Measurements from ENCODE around the gene DDX10.

Gene DDX10

DNA sequence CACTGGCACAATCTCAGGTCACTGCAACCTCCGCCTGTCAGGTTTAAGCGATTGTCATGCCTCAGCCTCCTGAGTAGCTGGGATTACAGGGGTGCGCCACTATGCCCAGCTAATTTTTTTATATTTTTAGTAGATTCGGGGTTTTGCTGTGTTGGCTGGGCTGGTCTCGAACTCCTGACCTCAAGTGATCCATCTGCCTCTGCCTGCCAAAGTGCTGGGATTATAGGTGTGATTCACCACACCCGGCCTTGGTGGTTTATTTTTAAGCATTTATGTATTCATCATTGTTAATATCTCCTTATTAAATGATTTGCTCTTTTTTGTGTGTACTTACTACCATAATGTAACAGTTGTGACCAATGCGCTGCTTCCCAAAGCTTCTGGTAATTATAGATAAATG lies 171.7 kb downstream of the DDX10 start:
- DNase-seq, result no peak

DNA sequence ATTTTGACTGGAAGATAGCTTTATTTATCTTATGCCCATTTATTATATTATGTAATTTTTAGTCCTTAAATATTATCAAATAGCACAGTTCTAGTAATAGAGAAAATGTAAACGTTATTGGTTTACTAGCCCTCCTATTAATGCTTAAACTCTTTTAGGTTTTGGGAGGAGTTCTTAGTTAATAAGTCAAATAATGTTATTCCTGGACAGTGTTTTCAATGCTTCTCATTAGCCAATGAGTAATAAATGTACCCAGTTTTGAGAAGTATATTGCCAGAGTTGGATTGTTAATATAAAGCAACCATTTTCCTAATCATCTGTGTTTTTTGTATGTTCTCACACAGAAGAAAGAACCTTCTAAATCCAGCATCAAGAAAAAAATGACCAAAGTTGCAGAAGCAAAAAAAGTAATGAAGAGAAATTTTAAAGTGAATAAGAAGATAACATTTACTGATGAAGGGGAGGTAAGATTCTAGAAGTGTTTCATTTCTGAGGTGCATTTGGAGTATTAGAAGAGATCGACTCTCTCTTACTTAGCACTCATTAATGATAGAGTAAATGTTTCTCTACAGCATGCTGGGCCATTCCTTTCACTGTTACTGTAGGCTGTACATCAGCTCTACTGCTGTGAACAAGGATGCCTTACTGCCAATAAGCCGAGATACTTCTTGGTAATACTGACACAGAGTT lies 173.4 kb downstream of the DDX10 start:
- DNase-seq, result no peak

DNA sequence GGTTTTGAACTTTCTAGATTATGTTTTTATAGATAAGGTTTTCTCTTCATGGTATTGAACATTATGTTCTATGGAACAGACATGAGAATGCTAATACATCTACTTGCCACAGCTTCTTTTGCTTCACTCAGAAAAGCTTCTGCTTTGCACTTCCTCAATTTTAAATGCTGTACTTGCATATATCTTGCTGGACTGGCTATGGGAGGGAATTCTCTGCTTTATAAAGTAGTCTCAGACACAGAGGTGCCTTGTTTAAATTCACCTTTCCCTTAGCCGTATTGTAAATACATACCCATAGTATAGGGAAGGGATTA lies 173.9 kb downstream of the DDX10 start:
- no peak for DNase-seq

DNA sequence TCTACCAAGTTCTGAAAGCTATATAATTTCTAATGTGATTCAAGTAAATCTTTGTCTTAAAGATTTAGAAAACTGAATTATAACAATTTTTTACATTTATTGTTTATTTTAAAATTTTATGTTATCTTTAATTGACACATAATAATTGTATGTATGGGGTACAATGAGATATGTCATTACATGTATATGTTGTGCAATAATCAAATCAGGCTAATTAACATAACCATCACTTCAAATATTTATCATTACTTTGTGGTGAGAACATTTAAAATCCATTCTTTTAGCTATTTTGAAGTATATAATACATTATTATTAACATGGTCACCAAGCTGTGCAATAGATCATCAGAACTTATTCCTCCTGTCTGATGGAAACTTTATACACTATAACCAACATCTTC lies 181.1 kb downstream of the DDX10 start:
- no peak for DNase-seq

DNA sequence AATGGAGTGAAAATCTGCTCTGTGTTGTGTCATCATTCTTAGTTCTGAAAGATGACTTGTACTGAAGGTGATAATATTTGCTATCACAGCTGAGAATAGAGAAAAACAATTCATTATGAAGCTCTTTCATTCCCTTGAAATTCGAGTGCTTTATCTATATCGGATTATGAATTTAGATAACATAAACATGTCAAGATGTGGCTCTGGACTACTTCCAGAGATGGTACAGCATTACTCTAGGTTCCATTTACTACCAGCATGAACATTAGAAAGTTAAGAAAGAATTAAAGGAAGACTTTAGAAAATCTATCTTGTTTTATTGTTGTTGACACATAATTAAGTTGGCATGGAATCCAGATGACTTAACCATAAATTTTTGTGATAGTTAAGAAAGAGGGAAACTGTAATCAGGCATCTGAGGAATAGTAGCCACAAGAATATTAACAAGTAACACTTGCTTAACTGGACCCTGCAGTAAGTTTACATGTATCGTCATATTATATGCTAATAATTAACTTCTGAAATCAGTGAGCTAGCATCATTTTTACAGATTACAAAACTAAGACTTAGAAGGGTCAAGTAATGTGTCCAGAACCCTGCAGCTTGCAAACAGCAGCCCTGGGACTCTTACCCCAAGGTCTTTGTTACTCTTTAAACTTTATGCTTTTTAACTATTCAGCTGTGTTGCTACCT lies 182.6 kb downstream of the DDX10 start:
- DNase-seq, result no peak

DNA sequence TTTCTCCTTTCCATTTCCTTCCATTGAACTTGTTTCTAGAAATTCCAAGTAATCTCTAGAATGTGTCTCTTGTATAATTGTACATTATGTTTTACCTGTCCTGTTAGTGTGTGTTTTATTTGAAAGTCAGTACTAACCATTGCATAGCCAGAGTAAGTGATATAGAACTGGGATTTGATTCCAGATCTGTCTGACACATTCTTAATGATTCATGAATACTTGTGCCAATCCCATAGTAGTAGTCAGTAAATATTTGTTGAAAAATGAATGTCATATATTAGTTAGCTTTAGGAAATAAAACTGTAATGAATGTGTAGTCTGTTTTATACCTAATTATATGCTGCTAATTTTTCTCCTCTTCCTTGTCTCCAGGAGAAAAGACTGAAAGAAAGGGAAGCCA lies 186.9 kb downstream of the DDX10 start:
- no peak for DNase-seq

DNA sequence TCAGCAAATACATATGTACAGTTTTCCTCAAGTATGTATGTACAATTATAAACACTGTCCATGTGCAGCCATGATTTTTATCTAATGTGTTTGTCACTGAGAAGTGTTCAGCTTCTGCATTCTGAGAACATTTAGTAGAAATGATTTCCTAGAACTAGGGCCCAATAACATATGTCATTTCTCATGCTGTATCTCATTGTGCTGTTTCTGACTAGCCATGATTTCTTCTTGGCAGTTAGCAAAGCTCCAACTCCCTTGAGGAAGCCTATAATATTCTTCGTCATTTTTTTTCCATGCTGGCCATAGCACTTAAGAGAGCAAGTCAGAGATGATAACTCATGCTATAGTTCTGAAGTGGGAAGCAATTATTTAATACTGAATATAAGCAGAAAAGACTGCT lies 187.8 kb downstream of the DDX10 start:
- no peak for DNase-seq

DNA sequence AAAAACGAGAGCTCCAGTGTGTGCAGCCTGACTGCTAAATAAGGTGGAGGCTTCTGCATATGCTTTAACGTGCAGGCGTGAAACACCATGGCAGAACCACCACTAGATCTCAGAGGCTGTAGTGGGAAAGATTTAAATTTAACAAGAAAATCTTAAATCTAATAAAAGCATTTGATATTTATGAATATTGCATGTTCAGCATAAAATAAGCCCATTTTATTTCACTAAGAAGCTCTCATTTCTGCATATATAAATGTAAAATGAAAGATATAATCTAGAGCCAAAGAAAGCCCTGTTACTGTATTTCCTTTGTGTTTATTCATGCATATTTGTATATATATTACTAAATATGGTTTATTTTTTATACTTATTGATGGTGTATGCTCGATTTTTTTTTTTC lies 188.3 kb downstream of the DDX10 start:
- DNase-seq, result no peak

DNA sequence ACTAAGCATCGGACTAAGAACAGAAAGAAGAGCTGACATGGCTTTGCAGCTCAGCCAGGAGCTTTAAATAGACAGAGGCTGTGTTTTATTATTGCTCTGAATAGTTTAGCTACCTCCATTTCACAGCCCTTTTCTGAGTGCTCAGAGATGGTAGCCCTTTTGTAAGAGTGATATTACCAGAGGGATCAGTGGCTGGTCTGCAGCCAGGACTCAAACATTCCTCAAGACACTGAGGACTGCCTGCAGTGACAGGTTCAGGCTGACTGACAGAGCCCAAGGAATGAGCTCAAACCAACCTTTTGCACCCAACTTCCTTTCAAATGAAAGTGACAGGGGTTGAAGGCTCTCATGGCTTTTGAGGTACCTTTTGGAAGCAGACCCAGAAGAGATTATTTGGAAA lies 189.0 kb downstream of the DDX10 start:
- DNase-seq, result no peak

DNA sequence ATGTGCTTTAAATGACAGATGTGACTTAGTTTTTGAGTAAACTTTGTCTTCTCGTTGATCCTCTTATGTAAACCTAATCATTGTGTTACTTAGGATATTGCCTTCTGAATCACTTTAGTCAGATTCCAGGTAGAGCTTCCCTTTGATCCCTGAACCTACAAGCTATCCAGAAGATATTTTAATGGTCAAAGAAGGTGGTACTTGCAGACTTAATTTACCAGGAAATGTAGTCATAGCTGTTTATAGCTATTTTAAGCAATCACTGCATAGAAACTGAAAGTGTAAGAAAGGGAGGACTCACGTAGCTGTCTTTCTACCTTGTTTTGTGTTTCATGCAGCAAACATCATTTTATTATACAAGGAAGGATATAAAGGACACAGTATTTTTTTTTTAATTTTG lies 189.5 kb downstream of the DDX10 start:
- DNase-seq, result no peak

DNA sequence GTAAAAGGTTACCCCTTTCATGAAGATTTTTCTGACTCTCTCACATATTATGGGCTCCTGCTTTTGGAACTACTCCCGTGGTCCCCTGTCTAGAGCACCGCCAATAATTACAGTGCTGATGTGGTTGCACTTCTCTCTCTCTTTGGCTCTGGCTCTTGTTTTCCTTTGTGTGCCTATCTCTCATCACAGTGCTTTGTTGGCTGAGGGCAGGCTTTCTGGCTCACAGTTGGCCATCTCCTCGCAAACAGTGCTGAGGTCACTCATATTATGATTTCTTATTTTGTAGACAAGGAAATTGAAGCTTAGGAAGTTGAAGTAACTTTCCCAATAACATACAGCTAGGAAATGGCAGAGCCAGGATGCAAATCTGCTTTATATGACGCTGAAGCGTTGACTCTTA lies 192.5 kb downstream of the DDX10 start:
- no peak for DNase-seq

DNA sequence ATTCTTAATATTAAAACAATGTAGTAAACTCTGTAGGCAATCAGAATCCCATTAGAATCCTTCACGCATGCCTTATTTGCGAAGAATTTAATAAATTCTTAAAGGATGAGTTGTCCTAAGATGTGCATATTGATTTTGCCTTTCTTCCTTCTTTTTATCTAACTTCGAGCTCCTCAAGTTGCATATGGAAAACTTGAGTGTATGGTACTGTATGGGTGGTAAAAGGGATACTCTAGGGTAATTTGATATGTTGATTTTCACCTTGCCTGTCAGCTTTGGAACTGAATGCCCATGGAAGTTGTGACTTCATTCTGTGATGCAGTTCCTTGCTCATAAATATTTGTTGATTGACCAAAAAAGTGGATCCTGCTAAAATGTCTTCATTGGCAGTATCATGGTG lies 193.8 kb downstream of the DDX10 start:
- no peak for DNase-seq

DNA sequence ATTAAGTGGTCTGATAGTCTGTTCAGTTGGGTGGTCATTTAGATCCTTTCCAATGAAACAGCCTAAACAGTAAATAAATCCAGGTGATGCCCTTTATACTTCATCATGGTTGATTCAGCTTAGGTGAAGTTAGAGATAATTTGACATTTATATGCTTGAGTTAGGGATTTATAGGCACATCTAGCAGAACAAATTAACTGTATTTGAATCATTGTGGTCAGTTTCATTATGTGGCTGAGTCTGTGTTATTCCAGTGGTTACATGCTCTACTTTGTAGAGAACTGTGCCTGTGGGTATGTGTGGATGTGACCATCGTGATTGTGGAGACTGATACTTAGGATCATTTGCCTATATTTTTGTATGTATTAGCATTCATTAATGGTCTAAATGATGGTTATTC lies 194.6 kb downstream of the DDX10 start:
- DNase-seq, result no peak

DNA sequence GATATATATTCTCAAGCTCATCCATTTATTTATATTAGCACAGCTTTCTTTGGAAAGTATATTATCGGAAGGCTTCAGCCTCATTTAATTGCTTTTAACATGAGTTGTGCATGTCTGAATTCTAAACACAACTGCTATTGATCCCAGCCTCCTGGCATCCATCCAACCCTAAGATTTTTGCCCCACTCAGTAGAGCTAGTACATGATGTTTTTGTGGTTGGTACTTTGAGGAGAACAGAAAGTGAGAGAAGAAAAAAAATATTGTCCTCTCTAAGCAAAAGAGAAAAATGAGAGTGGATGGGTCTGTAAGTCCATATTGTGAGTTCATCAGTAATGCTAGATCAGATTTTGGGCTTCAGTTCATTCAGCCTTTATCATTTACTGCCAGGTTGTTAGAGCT lies 198.7 kb downstream of the DDX10 start:
- no peak for DNase-seq

DNA sequence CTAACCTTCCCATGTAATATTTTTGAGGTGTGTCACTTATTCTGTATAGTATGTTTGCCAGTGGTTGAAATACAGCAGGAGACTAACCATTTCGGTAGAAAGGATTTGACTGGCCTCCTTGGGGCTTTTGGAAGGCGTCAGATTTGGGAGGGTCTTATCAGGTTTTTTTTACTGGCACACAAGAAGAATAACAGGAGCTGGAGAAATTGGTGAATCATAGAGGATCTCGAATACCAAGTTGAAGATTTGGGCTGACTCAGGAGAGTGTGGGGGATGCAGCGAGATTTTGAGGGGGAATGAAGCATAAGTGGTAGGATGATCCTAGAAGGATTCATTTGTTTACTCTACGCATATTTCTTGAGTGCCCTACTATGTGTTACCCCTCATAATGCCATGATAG lies 200.5 kb downstream of the DDX10 start:
- no peak for DNase-seq

DNA sequence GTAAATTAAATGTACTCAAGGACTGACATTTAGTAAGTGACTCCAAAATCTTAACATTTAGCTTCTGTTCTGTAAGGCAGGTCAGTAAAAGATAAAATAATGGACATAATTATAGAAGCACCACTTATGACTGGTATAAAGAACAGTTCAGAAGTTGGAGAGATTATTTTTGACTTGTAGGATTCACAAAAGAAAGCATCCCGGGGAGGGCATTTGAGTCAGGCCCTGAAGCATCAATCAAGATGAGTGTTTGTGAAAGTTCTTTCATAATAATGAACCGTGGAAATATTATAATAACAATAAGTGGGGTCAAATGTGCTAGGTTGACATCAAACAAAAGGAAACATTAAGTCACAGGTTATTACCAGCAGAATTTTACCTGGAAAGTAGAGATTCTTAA lies 201.9 kb downstream of the DDX10 start:
- no peak for DNase-seq

DNA sequence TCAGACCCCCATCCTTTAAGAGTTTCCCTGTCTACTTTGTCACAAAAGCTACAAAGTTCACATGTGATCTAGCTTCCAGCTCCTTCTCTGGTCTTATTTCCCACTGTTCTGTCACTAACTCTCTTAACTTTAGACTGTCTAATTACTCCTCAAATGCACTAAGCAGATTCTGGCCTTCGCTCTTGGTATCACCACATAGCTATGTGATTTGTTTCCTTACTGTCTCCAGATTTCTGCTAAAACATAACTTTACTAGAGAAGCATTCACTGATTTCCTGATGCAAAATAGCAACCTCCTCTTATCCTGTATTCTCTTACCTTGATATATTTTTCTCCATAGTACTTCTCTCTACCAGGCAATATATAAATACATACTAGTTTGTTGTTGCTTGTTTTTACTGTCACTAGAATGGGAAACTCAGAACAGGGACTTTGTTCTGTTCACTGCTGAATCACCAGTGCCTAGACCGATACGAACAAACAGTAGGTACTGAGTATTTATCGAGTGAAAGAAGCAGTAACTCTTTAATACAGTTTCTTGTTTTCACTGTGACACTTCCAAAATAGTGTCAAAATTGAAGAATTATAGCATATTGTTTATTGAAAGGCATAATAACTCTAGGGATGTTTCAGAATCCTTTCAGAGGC lies 205.6 kb downstream of the DDX10 start:
- no peak for DNase-seq

DNA sequence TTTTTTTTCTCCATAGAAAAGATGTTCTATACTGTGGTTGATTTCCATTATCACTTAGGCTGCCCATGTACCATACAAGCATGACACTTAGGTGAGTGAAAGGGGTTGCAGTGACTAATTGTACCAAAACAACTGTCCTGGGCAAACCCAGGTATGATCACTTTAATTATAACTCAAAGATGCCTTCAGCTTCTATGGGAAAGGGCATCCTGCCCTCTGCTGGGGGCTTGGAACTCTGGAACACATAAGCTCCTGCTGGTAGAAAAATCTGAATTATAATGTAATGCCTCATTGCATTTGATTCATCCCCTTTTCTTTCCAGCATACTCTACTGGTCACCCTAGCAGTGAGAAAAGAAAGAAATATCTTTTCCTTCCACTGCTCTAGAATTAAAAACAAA lies 206.3 kb downstream of the DDX10 start:
- DNase-seq, result peak in 1 of 2 experiments; percentile 4

DNA sequence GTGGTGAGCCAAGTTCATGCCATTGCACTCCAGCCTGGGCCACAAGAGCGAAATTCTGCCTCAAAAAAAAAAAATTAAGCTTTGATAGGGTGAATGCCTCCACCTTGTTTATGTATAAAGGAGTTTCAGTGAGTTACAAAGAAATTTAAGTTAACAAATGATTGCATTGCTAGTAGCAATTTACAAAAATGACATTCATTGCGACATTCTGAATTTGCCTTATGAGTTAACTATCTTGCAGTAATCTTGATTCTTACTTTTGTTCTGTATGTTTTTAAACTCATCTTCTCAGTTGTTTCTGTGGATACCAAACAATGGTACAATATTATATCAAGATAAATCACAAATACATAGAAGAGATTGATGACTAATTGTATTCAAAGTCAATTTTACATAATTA lies 207.0 kb downstream of the DDX10 start:
- DNase-seq, result no peak

DNA sequence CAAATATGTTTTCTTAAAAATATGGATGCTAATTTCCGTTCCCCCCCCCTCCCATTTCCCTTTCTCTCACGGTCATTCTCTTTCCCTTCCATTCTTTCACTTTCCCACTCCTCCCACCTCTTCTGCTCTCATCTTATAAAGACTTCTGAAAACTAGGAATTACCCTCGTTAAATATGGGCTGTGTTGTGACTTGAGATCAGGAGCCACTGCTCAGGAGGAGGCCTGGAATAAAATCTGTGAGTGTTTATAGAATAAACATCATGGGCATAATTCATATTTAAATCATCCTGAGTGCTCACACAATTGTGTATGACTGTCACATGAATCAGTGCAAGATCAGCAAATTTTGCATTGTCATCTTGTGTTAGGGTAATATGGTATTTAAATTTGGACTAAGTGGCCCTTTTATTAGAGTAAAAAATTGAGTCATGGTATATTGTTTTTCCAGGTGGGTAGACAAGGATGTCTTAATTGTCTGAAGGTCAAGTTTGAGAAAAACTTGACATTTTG lies 208.0 kb downstream of the DDX10 start:
- DNase-seq, result no peak

DNA sequence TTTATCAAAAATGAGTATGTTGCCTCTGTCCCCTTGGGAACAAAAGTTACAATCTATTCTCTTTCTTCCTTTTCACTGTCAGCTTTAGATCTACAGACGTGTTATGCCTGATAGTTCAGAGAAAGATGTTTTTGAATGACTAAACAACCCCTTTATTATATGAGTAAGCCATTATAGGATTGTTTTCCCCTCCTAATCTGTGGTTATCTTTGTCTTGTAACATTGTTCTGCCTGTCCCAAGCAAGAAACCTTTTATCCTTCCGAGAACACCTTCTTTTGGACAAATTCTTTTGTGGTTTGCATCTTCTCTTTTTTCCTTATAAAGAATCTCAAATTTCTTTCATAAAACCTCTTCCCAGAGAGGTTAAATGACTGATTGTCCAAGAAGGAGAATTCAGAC lies 208.4 kb downstream of the DDX10 start:
- DNase-seq, result no peak

DNA sequence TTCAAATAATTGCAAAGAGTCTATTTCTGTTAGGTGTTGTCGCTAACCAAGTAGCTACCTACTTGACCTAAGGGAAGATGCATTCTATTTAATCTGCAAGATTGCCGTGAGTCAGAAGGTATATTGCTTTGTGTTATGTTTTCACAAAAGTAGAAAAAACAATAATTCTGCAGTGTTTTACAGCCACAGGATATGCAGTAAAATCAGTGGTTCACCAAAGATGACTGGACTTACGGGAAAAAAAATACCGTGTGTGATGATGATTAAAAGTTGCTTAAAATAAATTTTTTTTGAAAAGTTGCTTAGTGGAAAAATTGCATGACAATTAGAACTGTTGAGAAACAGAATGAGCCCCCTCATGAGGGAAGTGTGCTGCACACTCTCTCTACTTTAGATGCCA lies 209.1 kb downstream of the DDX10 start:
- no peak for DNase-seq

DNA sequence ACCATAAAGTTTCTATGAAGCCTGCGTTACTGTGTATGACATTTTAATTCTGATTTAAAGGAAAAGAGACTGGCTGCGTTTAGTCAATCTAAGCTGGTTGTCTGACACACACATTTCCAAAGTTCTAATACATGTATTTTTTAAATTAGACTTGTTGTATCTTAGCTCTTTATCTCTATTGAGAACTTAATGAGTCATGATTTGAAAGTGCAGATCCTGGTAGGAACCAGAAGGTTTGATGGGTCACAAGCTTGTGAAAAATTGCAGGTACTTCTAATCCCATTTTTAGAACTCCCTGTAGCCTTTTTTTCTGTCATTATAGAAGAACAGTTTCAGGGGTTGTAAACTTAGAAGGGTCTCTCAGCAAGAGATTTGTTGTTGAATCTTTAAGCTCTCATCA lies 210.3 kb downstream of the DDX10 start:
- no peak for DNase-seq

DNA sequence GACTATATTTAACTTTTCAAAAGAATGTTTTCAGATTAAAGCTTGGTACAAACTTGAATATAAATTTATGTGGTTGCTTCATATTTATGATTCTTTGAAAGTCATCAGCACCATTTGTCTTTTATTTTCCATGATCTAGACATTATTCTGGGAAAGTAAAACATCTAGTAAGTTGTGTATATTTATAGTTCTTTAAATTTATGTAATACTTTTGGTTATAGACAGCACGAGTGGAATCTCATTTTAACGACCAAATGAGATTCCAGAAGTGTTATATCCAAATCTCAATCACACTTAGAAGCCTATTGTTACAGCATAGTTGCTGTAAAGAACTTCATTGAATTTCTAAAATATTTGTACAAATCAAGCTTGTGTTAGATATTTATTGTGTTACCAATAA lies 212.3 kb downstream of the DDX10 start:
- no peak for DNase-seq

DNA sequence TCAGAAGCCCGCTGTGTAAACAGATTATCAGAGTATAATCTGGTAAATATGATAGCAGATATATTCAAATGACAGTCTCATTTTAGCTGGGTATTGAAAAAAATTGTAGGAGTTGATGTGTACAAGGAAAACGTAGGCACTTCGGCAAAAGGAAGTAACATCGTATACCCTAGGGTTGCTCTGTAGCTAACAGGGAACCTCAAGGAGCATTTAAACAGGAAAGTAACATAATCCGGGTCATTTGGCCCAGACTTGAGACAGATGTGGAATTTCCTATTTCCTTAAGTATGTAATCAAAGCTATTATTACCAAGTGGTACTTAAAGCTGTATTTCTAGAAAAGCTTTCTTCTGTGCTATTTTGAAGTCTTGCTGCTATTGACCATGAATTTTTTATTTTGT lies 215.6 kb downstream of the DDX10 start:
- DNase-seq, result no peak

Measured in activated CD4-positive, alpha-beta T cell treated with anti-CD3 and anti-CD28 coated beads, Interleukin-2, amount 50 U/mL, for 4 hours (primary cell).